Measurements from ENCODE around the gene SPTLC1.

DNA sequence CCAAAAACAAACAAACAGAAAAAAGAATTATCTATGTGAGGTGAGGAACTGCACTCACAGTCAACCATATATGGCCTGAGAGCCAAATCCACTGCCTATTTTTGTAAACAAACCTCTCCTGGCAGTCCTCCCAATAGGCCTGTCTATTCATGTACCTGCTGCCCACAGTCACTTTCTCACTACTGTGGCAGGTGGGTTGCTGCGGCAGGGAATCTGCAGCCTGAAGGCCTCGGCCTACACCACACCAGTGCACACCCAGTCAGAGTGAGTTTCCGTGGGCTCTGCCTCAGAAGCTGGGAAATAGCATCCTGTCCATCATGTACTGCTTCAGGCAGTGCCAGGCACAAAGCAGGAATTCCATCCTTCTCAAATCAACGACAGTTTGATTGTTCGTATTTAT, 82.3 kb downstream of the SPTLC1 start:
- TF ChIP-seq EP300 (IDR thresholded peaks at IDR 0.05; ENCODE audit: low read depth) = no peak
- TF ChIP-seq, protein P1, sequence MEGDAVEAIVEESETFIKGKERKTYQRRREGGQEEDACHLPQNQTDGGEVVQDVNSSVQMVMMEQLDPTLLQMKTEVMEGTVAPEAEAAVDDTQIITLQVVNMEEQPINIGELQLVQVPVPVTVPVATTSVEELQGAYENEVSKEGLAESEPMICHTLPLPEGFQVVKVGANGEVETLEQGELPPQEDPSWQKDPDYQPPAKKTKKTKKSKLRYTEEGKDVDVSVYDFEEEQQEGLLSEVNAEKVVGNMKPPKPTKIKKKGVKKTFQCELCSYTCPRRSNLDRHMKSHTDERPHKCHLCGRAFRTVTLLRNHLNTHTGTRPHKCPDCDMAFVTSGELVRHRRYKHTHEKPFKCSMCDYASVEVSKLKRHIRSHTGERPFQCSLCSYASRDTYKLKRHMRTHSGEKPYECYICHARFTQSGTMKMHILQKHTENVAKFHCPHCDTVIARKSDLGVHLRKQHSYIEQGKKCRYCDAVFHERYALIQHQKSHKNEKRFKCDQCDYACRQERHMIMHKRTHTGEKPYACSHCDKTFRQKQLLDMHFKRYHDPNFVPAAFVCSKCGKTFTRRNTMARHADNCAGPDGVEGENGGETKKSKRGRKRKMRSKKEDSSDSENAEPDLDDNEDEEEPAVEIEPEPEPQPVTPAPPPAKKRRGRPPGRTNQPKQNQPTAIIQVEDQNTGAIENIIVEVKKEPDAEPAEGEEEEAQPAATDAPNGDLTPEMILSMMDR (IDR thresholded peaks at IDR 0.05) = no peak
- TF ChIP-seq POLR2AphosphoS5 (IDR thresholded peaks at IDR 0.05) = no peak
